Ishikawa (cell line): ENCODE results near the gene RPS6KA5.

Experiments
- CEBPB ChIP-seq: IDR thresholded peaks from 2 replicates; pipeline ENCODE4 v1.6.1; 2012
- CREB1 ChIP-seq: IDR thresholded peaks from 2 replicates; pipeline ENCODE4 v1.6.1; 2012; ENCODE audit warnings: low read depth
- EGR1 ChIP-seq: IDR thresholded peaks from 2 replicates; pipeline ENCODE4 v1.6.1; 2012
- EP300 ChIP-seq: IDR thresholded peaks from 2 replicates; pipeline ENCODE4 v1.6.1; 2012; ENCODE audit warnings: borderline replicate concordance
- FOXM1 ChIP-seq: IDR thresholded peaks from 2 replicates; pipeline ENCODE4 v1.6.1; 2012; ENCODE audit warnings: low read depth, borderline replicate concordance
- MAX ChIP-seq: IDR thresholded peaks from 2 replicates; pipeline ENCODE4 v1.6.1; 2012
- NFIC ChIP-seq: IDR thresholded peaks from 2 replicates; pipeline ENCODE4 v1.6.1; 2012
- RAD21 ChIP-seq: IDR thresholded peaks from 2 replicates; pipeline ENCODE4 v1.6.1; 2012; ENCODE audit warnings: low read depth
- TAF1 ChIP-seq: IDR thresholded peaks from 2 replicates; pipeline ENCODE4 v1.6.1; 2012; ENCODE audit warnings: low read depth, mild to moderate bottlenecking
- TCF12 ChIP-seq: IDR thresholded peaks from 2 replicates; pipeline ENCODE4 v1.6.1; 2012; ENCODE audit warnings: low read depth
- TEAD4 ChIP-seq: IDR thresholded peaks from 2 replicates; pipeline ENCODE4 v1.6.1; 2012
- YY1 ChIP-seq: IDR thresholded peaks from 2 replicates; pipeline ENCODE4 v1.6.1; 2012; ENCODE audit warnings: low read depth
- ZBTB7A ChIP-seq: IDR thresholded peaks from 2 replicates; pipeline ENCODE4 v1.6.1; 2012; ENCODE audit warnings: low read depth
- TF ChIP-seq, protein P1 (sequence below): IDR thresholded peaks from 2 replicates; pipeline ENCODE4 v1.6.1; 2012; ENCODE audit warnings: low read depth, mild to moderate bottlenecking
- TF ChIP-seq, protein P2 (sequence below): IDR thresholded peaks from 2 replicates; pipeline ENCODE4 v1.6.1; 2012

RPS6KA5 gene

GRCh38 chr14:91048265-91048664 is 12.2 kb downstream of the RPS6KA5 start:
- no peak for TF ChIP-seq NFIC
- no peak for TF ChIP-seq CEBPB
- no peak for TF ChIP-seq YY1
- no peak for TF ChIP-seq EGR1
- TF ChIP-seq ZBTB7A = no peak
- TF ChIP-seq, protein P1, sequence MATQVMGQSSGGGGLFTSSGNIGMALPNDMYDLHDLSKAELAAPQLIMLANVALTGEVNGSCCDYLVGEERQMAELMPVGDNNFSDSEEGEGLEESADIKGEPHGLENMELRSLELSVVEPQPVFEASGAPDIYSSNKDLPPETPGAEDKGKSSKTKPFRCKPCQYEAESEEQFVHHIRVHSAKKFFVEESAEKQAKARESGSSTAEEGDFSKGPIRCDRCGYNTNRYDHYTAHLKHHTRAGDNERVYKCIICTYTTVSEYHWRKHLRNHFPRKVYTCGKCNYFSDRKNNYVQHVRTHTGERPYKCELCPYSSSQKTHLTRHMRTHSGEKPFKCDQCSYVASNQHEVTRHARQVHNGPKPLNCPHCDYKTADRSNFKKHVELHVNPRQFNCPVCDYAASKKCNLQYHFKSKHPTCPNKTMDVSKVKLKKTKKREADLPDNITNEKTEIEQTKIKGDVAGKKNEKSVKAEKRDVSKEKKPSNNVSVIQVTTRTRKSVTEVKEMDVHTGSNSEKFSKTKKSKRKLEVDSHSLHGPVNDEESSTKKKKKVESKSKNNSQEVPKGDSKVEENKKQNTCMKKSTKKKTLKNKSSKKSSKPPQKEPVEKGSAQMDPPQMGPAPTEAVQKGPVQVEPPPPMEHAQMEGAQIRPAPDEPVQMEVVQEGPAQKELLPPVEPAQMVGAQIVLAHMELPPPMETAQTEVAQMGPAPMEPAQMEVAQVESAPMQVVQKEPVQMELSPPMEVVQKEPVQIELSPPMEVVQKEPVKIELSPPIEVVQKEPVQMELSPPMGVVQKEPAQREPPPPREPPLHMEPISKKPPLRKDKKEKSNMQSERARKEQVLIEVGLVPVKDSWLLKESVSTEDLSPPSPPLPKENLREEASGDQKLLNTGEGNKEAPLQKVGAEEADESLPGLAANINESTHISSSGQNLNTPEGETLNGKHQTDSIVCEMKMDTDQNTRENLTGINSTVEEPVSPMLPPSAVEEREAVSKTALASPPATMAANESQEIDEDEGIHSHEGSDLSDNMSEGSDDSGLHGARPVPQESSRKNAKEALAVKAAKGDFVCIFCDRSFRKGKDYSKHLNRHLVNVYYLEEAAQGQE = no peak
- TF ChIP-seq CREB1 = no peak
- no peak for TF ChIP-seq RAD21
- TF ChIP-seq, protein P2, sequence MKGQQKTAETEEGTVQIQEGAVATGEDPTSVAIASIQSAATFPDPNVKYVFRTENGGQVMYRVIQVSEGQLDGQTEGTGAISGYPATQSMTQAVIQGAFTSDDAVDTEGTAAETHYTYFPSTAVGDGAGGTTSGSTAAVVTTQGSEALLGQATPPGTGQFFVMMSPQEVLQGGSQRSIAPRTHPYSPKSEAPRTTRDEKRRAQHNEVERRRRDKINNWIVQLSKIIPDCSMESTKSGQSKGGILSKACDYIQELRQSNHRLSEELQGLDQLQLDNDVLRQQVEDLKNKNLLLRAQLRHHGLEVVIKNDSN = no peak
- no peak for TF ChIP-seq TEAD4
- TF ChIP-seq EP300 = no peak
- TF ChIP-seq MAX = no peak
- TF ChIP-seq TAF1 = no peak
- no peak for TF ChIP-seq TCF12
- TF ChIP-seq FOXM1 = no peak

DNA sequence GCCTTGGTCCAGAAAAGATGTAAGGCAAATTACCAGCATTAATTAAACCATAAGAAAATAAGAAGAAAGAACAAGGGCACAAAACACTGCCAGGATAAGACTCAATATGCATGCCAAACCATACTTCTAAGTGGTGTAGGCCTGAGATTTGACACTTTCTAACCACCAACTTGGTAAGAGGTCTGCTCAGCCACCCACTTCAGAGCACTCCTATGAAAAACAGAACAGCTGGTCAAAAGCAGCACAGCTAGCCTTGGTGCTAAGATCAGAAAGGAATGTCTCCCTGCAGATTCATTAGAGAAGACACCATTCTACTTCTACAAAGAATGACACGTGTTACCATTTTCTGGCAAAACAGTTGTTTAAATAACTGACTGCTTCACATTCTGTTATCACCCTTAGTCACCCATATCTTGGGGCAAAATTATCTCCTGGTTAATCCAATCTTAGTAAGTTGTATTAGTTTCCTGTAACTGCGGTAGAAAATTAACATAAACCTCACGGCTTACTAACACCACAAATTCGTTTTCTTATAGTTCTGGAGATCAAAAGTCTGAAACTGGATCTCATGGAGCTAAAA is 13.2 kb downstream of the RPS6KA5 start:
- TF ChIP-seq YY1 (no peak), MAX (no peak), FOXM1 (no peak), ZBTB7A (no peak), CEBPB (no peak), TAF1 (no peak), EP300 (no peak), TCF12 (no peak), NFIC (no peak), EGR1 (no peak), CREB1 (no peak), TEAD4 (no peak), RAD21 (no peak)
- TF ChIP-seq, protein P2 = no peak
- TF ChIP-seq, protein P1 = no peak

DNA sequence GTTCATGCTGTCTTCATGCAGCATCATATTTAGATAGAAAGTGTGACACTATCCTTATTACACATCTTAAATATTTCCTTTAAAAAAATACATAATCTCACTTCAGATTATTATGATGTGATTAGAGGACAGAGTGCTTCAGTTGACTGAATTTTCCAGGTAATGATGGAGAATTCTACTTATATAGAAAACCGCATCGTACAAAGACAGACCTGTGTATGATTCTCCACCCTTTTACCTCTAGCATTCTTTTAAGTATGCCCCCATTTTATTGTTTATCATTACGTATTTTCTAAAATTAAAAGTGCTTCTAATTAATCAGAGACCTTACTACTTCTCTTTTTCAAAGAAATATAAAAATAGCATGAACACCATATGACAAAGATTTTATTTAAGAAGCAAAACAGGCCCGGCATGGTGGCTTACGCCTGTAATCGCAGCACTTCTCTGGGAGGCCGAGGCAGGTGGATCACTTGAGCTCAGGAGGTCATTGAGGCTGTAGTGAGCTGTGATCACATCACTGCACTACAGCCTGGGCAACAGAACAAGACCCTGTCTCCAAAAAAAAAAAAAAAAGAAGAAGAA is 13.9 kb downstream of the RPS6KA5 start:
- TF ChIP-seq TCF12 (no peak), ZBTB7A (no peak), EP300 (no peak), FOXM1 (no peak), TEAD4 (no peak)

- no peak for TF ChIP-seq EP300
- TF ChIP-seq TCF12 = no peak
- TF ChIP-seq, protein P2 = no peak
- TF ChIP-seq TAF1 = no peak
- TF ChIP-seq YY1 = no peak
- TF ChIP-seq MAX = no peak
- no peak for TF ChIP-seq RAD21
- no peak for TF ChIP-seq NFIC
- TF ChIP-seq, protein P1 = no peak
- no peak for TF ChIP-seq EGR1
- TF ChIP-seq FOXM1 = no peak
- TF ChIP-seq CREB1 = no peak
- no peak for TF ChIP-seq TEAD4
- TF ChIP-seq ZBTB7A = no peak
- TF ChIP-seq CEBPB = no peak
Observed at GRCh38 chr14:91041450-91041849, 19.0 kb downstream of the RPS6KA5 start.
